CD4-positive, alpha-beta T cell treated with Interleukin-4 for 1 hour (primary cell): ENCODE results near the gene CYTIP.
A peak's percentile ranks its signal among the peaks of the same experiment; 100 is the strongest.
"Not testable (repeated sequence)": the region's sequence is repeated elsewhere in the genome, so short reads cannot be mapped to it uniquely, and the experiment has no call there.

Source experiments
- DNase-seq, 2 donors: peaks; one replicate each; pipeline ENCODE4 v3.0.0-alpha.2; 2020 to 2022

The CYTIP gene

GRCh38 chr2:157421964-157422363, 21.9 kb downstream of the CYTIP start:
- no peak for DNase-seq

GRCh38 chr2:157421331-157421944, 22.5 kb downstream of the CYTIP start:
- peak in 1 of 2 donors; percentile 35 for DNase-seq

- DNase-seq, result peak; percentile 58 to 77
These were observed 23.0 kb downstream of the CYTIP start for GRCh38 chr2:157420771-157421323.

GRCh38 chr2:157419031-157419575, 24.8 kb downstream of the CYTIP start:
- DNase-seq, result no peak

GRCh38 chr2:157418239-157418641, 25.6 kb downstream of the CYTIP start:
- DNase-seq, result peak; percentile 67 to 88

- no peak for DNase-seq
These were observed 28.2 kb downstream of the CYTIP start for GRCh38 chr2:157415591-157416101.

- DNase-seq, result peak in 1 of 2 donors; percentile 65
These were observed 29.8 kb downstream of the CYTIP start for GRCh38 chr2:157414050-157414449.

- peak; percentile 84 to 93 for DNase-seq
These were observed 30.4 kb downstream of the CYTIP start for GRCh38 chr2:157413326-157414035.

GRCh38 chr2:157411624-157412336, 32.1 kb downstream of the CYTIP start:
- DNase-seq, result no peak

- DNase-seq, result not testable (repeated sequence)
These were observed 38.5 kb downstream of the CYTIP start for GRCh38 chr2:157405398-157405797.

- DNase-seq, result peak; percentile 92
These were observed 39.5 kb downstream of the CYTIP start for GRCh38 chr2:157404363-157404762.

GRCh38 chr2:157402801-157403485, 40.9 kb downstream of the CYTIP start:
- peak in 1 of 2 donors; percentile 45 for DNase-seq

- DNase-seq, result no peak
These were observed 48.1 kb downstream of the CYTIP start for GRCh38 chr2:157395811-157396210.

GRCh38 chr2:157394928-157395327, 49.0 kb downstream of the CYTIP start:
- no peak for DNase-seq

- no peak for DNase-seq
These were observed 50.5 kb downstream of the CYTIP start for GRCh38 chr2:157393348-157393747.

GRCh38 chr2:157388827-157389226, 55.1 kb downstream of the CYTIP start:
- DNase-seq, result no peak

- no peak for DNase-seq
These were observed 57.1 kb downstream of the CYTIP start for GRCh38 chr2:157386747-157387146.

GRCh38 chr2:157386247-157386646, 57.6 kb downstream of the CYTIP start:
- DNase-seq, result no peak

GRCh38 chr2:157377861-157378260, 66.0 kb downstream of the CYTIP start:
- DNase-seq, result no peak

- DNase-seq, result no peak
These were observed 67.8 kb downstream of the CYTIP start for GRCh38 chr2:157376041-157376440.

- no peak for DNase-seq
These were observed 68.5 kb downstream of the CYTIP start for GRCh38 chr2:157375384-157375783.

- not testable (repeated sequence) for DNase-seq
These were observed 75.4 kb downstream of the CYTIP start for GRCh38 chr2:157368508-157368907.
